Anterior cingulate cortex (tissue), 58 donors: ENCODE data around the gene KMO.

Source experiments
- DNase-seq, 58 donors: peaks; one replicate each; lab custom pipeline; 2025; lab: John Stamatoyannopoulos, UW

KMO gene

DNA sequence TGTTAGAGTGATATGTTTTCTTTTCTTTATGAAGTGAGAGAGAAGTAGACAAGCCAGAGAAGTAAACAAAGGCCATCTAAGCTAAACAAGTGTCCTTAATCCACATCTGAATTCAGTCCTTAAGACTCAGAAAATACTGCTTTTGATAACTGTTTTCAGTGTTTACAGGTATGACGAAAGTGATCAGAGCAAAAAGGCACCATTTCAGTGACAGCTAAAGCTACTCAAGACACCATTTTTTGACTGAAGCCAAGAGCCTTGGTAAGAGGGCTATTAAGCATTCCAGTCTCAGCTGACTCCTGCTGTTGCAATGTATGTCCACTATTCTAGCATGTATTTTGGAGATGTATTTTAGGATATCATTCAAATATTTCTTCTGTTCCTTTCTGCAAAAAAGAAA lies 4.1 kb downstream of the KMO start:
- no peak for DNase-seq

DNA sequence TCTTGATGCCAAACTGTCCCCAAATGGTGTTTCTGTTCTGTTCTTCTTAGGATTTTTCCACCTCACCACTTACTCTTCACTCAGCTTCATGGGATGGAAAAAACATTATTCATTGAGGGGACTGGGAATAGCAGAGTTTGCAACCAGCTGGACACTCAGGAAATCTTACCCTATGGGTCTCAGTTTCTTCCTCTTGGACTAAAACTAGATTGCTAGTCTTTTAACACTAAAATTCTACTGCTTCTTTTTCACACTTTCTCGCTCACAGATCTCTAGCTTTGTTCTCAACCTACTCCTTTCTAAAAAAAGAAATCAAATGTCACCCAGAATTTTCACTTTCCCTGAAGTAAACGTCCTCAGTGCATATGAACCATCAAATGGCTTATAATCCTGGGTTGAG lies 4.8 kb downstream of the KMO start:
- no peak for DNase-seq

DNA sequence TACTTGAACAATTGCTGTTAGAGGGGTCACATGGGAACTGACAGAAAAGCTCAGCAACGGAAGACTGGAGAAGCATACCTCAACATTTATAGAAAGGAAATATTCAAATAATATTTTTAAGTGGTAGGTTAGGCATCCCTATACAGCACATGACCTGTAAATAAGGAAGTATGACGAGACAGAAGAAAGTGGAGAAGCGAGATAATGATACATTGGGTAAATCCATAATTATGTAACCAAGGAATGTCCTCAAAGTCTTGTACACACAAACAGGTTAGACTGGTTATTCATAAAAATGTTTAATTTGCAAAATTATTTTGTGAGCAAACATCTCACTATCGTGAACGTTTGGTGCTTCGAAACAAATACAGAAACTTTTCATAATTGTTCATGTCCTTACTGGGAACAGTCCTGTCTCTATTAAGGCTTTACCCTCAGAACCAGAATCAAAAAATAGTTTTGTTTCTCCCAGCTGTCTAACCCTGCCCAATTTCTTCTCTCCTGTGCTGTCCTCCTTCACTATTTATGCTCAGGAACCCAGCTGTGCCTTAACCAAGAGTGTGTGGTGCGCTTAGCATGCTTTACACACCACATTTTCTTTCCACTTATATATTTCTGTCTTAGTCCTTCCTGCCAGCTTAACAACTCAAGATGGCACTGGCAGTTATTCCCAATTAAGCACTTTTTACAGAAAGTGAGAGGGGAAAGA lies 10.2 kb downstream of the KMO start:
- no peak for DNase-seq

DNA sequence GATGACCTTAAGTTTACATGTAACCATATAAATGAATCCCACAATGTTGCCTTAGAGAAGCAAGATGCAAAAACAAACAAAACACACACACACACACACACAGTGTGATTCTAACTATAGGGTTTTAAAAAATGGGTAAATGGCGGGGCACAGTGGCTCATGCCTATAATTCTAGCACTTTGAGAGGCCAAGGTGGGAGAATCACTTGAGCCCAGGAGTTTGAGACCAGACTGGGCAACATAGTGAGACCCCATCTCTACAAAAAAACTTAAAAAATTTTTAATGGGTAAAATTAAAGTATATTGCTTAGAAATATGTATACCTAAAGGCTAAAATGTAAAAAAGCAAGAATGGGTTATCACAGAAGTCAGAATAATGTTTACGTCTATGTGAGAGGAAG lies 15.8 kb downstream of the KMO start:
- DNase-seq = no peak

DNA sequence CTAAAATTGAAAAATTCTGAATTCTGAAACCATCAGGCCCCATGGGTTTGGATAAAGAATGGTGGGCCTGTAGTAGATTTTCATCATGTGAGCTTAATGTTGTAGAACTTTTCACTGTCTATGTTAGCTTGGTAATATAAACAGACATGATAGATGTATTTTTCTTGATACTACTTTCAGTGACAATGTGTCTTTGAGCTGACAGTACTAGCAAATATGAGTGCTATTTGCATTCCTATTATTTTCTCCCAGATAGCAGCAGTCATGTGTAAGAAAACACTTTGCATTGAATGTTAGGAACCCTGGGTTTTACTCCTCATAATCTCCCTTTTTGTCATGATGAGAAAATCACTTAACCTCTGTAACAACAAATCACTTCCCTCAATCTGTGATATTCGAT lies 18.1 kb downstream of the KMO start:
- DNase-seq = no peak

DNA sequence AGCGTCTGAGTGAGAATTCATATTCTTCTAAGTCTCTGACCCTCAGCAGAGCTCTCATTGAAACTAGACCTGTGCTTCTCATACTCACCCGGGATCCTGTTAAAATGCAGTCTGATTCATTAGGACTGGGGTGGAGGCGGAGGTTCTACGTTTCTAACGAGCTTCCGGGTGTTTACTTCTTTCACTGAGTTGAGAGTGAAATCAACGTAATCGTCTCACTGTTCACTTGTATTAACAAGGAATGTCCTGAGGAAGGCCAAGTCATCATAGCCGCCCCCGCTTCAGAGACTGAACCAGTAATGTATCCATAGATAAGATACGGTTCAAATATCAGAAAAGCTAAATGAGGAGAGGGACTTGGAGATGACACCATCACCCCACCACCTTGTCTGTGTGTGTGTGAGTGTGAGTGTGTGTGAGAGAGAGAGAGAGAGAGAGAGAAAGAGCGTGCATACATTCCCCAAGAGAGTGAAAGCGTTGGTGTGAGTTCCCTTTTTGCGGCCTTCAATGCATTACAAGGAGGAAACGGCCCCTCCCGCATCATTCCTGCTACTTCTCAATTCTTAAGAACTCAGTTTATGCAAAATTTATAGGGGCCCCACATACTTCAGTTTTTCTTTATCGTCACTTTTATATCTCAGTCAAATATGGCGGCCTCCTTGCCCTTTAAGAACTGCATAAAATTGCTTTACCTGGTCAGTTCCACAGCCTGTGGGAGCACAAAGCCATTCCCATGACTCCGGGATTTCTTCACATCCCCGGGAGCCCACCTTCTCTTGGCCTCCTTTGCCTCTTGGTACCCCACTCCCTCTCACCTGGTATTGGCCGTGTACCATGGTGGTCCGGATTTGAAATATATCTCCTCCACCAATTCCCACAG lies 19.8 kb downstream of the KMO start:
- DNase-seq = peak in 4 of 58 donors; percentile 2 to 33 (median 18)

DNA sequence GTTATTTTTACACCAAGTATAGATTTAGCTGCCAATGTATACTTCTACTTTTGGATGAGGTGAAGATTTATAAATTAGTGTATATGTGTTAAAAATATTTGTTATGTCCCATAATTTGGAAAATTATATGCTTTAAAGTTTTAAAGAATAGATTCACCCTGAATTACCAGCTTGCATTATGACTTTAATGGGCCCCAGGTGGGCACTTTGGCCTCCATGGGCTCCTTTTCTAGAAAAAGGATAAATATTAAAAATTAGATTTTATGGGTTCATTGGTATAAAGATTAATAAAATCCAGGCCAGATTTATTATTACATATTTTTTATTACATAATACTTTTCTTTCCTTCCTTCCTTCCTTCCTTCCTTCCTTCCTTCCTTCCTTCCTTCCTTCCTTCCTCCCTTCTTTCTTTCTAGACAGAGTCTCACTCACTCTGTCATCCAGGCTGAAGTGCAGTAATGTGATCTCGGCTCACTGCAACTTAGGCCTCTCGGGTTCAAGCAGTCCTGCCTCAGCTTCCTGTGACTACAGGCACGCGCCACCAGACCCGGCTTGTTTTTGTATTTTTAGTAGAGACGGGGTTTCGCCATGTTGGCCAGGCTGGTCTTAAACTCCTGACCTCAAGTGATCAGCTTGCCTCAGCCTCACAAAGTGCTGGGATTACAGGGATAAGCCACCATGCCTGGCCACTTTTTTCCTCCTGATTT lies 21.9 kb downstream of the KMO start:
- no peak for DNase-seq

DNA sequence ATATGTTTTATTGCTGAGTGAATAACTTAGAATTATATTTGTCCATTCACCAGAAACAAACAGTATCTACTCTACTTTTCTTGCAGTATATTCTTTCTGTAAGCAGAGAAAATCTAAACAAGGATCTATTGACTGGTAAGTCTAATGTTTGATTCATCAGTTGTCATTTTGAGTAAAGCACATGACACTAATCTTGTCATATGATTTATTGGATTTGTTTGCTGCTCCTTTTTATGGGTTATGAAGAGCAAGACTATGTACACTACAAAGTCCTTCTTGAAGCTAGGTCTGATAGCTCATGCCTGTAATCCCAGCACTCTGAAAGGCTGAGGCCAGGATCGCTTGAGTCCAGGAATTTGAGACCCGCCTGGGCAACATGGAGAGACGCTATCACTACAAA lies 23.3 kb downstream of the KMO start:
- no peak for DNase-seq

DNA sequence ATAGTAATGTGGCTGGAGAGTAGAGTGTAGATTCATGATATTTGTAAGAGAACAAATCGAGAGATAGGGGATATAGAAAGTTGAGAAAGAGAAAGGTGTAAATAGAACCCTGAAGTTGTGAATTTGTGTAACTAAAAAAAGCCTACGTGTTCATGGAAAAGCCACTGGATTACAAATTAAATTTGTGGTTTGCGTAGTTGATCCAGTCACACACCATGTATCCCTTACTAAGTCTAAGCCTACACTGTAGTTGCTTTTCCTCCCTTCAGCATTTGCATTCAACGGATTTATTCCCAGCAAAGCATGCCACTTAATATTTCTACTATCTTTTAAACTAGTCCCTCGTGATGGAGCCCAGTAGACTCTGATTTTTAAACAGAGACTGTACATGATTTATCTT lies 24.9 kb downstream of the KMO start:
- DNase-seq = no peak

DNA sequence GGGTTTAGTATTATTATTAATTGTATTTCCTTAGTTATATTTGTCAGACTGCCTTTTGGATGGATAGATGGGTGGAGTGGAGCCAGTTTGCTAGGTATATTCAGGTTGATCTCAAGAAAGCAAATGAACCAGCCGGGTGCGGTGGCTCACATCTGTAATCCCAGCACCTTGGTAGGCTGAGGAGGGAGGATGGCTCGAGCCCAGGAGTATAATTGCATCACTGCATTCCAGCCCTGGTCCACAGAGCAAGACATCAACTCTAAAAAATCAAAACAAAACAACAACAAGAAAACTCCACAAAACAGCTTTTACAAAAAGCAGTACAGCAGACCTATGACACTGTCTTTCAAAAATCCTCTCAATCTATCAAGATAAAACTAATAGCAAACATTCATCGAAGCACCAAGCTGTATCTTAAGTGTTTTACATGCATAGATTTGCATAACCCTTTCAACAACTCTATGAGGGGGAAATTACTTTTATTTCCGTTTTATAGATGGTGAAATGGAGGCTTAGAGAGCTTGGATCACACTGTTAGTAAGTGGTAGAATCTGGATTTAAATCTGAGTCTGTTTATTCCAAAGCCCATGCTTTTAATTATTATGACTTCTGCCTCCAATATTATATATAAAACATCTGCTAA lies 25.5 kb downstream of the KMO start:
- DNase-seq = no peak

DNA sequence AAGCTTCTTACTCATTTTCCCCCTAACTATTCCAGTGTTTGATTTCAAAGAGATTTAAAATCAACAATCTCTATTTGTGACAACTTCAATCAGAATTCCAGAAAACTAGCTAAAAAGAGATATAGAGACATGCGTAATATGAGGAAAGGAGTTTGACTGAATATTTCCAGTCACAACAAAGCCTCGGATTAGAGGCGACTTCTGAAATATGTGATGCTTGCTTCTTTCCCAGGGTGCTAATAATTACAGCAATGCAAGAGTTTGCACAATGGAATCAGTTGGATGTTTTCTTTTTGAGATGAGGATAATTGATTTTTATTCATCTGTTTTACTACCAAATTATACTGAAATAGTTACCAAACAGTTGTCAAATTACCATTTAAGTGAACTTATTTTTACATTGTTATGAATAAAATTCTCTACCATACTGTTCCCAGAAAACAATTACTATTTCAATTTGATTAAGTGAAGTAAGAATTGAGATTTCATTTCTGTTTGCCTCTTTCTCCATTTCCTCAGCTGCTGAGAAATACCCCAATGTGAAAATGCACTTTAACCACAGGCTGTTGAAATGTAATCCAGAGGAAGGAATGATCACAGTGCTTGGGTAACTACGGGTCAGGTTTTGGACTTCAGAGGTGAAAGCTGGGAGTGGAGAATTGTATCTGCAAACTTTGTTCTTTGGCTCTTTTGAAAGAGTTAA lies 28.1 kb downstream of the KMO start:
- no peak for DNase-seq

DNA sequence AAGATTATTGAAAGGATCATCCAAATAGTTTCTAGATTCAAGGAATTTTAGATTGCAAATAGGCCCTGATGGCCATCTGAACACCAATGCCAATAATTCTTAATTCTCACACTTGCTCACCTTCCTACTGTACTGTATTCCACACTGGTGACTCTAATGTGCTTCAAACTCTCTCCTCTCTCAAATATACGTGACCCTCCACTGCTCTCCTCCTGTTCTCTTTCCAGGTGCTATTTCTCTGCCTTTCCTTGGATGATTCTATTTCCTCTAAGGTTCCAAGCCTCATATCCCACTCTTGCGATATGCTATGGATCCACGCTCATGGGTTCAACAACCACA lies 28.6 kb downstream of the KMO start:
- no peak for DNase-seq

DNA sequence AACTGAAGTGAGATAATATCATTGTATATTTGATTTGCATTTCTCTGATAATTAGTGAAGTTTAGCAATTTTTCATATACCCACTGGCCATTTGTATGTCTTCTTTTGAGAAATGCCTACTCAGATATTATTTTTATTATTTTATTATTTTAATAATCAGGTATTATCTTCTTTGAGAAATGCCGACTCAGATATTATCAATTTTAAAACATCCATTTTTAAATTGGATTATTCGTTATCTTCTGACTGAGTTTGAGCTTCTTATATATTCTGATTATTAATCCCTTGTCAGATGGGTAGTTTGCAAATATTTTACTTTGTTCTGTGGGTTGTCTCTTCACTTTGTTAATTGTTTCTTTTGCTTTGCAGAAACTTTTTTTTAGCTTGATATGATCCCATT lies 37.7 kb downstream of the KMO start:
- no peak for DNase-seq

DNA sequence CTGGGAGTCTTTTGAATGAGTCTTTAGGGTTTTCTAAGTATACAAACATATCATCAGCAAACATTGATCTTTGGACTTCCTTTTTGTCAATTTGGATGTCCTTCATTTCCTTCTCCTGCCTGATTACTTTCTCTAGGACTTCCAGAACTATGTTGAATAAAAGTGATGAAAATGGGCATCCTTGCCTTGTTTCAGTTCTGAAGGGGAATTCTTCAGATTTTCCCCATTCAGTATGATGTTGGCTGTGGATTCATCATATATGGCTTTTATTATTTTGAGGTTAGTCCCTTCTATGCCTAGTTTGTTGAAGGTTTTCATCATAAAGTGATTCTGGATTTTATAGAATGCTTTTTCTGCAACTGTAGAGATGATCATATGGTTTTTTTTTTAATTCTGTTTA lies 42.0 kb downstream of the KMO start:
- no peak for DNase-seq

DNA sequence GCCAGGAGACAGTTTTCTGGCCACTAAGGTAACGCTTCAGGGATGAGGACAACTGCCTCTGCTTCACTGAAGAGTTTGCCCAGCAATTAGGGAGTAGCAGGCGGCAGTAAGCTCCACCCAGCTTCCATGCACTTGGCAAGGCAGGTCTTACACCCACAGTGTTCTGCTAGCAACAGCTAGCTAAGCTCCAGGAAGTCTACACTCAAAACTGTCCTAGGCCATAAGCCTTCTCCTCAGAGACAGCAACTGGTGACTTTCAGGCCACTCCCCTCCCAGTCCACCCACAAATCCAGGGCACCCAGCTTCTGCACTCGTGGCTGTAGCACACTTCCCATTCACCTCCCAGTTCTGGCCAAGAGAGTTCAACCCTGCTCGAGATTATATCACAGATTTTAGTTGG lies 47.3 kb downstream of the KMO start:
- no peak for DNase-seq

DNA sequence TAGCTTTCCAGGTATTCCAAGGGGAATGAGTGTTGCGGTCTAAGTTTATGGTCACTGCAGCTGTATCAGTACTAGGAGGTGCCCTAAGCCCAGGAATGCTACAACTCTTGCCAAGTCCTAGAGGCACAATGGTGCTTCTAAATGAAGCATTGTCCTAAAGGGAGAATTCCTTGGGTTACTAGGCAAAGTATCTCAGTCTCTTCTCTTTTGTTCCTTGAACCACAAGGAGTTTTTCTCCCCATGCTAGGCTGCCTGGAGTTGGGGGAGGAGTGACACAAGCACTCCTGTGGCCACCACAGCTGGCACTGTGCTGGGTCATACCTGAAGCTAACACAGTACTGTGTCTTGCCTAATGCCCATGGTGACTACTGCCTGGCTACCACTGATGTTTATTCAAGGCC lies 50.7 kb downstream of the KMO start:
- no peak for DNase-seq

DNA sequence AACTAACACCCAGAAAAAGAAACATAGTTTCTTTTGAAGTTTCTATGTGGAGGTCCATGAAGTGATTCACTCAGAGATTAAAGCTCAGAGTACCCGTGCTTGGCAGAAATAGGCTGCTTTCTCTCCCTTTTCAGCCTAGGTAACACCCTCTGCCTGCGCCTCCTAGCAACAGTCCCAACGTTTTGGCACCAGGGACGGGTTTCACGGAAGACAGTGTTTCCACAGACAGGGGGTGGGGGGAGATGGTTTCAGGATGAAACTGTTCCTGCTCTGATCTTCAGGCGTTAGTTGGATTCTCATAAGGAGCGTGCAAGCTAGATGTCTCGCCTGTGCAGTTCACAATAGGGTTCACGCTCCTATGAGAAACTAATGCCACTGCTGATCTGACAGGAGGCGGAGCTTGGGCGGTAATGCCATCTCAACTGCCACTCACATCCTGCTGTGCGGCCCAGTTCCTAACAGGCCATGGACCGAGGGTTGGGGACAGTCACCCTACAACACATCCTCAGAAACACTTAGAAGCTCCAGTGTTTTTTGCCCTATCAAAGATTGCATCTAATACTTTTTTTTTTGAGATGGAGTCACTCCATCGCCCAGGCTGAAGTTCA lies 54.8 kb downstream of the KMO start:
- DNase-seq = peak in 27 of 58 donors; percentile 4 to 74 (median 31)

DNA sequence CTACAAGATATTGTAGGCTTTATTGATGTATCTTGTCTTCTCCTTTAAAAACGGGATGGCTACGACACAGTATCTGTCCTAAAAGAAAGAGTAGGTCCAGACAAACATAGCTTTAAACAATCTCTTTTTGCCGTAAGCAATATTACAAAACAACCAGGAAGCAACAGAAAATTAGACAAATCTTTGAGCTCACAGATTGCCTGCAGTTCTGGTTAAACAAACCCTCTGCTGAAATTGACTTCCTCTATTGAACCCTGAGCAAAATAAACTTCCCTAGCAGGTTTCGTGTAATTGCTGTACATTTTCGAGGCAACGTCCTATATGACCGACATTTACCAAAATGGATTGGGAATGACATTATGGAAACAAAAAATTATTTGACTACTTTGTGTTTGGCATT lies 57.3 kb downstream of the KMO start:
- no peak for DNase-seq

DNA sequence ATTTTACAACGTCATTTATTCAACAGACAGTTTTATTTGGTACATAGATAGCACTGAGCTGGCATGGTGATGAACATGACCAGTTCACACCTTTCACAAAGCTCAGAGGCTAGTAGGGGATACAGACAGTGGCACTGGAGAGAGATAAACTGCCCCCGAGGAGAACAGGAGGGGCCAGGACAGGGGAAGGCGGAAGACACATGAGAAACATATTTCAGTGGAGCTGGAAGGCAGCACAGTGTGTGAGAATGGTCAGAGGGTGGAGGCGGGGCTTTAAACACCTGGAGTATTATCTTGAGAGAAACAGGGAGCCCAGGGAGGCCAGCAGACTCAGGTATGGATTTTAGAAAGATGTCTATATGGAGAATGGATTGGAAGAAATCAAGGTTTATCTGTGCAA lies 58.5 kb downstream of the KMO start:
- no peak for DNase-seq

DNA sequence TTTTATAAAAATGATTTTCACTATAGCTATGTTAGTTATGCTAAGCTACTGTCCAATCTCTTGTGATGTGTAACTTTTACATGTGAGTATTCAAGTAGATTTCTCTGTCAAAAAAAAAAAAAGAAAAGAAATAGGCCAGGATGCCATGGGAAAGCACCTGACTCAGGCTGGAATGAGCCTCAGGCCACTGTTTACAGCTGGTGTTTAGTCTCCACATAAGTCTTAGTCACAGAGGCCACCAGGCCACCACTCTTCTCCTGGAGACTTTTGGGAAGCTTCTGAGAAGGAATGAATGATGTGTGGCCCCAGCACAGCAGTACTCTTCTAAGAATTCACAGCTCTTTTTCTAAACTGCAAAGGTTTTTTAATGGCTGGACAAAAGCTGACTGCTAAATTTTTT lies 59.1 kb downstream of the KMO start:
- DNase-seq = no peak
